Measurements from ENCODE around the gene PRUNE1. TPM values are rescaled to one million over a fixed set of nuclear protein-coding genes. Genes with fewer than 3 reads are reported as not detected.

PRUNE1 gene
- total RNA-seq, 4 donors from 2014 or later, result 24.0 to 35.6 (median 29.1) TPM

- ATAC-seq (no peak), DNase-seq (no peak)
- Histone ChIP-seq H3K4me3 (peak overlapping the region; percentile 56 to 68 (median 65)), H3K9me3 (no peaks in the 10 kb centered on the region), H3K36me3 (peaks cover 0 to 17% of the 10 kb centered on the region in 2 donors), H3K27ac (peak overlapping the region; percentile 89 to 95 (median 94)), H3K27me3 (no peaks in the 10 kb centered on the region), H3K4me1 (peaks cover 63 to 67% of the 10 kb centered on the region in 2 donors)
- intact Hi-C loops (cut with DNase I; ENCODE audit: low total_unique reads), result loop anchor here (5.0 to 10.0 kb wide), 6 partner anchors 34 to 444 kb away; partner anchors contain the start of genes CDC42SE1, CERS2, ENSA and PSMD4
- in situ Hi-C loops (cut with MboI; ENCODE audit: low sequenced_read_pairs in 4 of 4), result no loop called here
- TF ChIP-seq POLR2A (IDR thresholded peaks at IDR 0.05), result no peak
- TF ChIP-seq CTCF (IDR thresholded peaks at IDR 0.05 in 4 of 5, conservative IDR thresholded peaks at IDR 0.05 in 1 of 5), result no peak
These were observed 2.4 kb upstream of the PRUNE1 start for GRCh38 chr1:151005729-151006319.

- Histone ChIP-seq H3K36me3 (peaks cover 0 to 10% of the 10 kb centered on the region in 2 donors), H3K27me3 (no peaks in the 10 kb centered on the region), H3K4me3 (peak within 1 kb of the TSS; percentile 60 to 91 (median 86)), H3K4me1 (peaks cover 63 to 72% of the 10 kb centered on the region in 2 donors), H3K9me3 (no peaks in the 10 kb centered on the region), H3K27ac (peak within 1 kb of the TSS; percentile 89 to 95 (median 94))
- ATAC-seq, result peak; percentile 81 to 83
- in situ Hi-C loops (cut with MboI; ENCODE audit: low sequenced_read_pairs in 4 of 4), result no loop called here
- intact Hi-C loops (cut with DNase I; ENCODE audit: low total_unique reads), result loop anchor here (5.0 to 10.0 kb wide), 6 partner anchors 34 to 444 kb away; partner anchors contain the start of genes CDC42SE1, CERS2, ENSA and PSMD4
- TF ChIP-seq CTCF (IDR thresholded peaks at IDR 0.05 in 4 of 5, conservative IDR thresholded peaks at IDR 0.05 in 1 of 5), result peak; percentile 18 to 67 (median 38)
- peak; percentile 64 to 70 for TF ChIP-seq POLR2A (IDR thresholded peaks at IDR 0.05)
- DNase-seq, result peak; percentile 63 to 76
These were observed 1.8 kb upstream of the PRUNE1 start, which contains the start of gene MINDY1 for GRCh38 chr1:151006327-151007052. Gene MINDY1 (minus strand): TSS chr1:151006902. CDS start chr1:151002617, 4,285 bp downstream.

GRCh38 chr1:151007853-151008243 lies 401 bp upstream of the PRUNE1 start:
- ATAC-seq, result no peak
- TF ChIP-seq CTCF (IDR thresholded peaks at IDR 0.05 in 4 of 5, conservative IDR thresholded peaks at IDR 0.05 in 1 of 5) (no peak), POLR2A (IDR thresholded peaks at IDR 0.05) (no peak)
- in situ Hi-C loops (cut with MboI; ENCODE audit: low sequenced_read_pairs in 4 of 4) (no loop called here), intact Hi-C loops (cut with DNase I; ENCODE audit: low total_unique reads) (loop anchor here (5.0 to 10.0 kb wide), 6 partner anchors 36 to 446 kb away; partner anchors contain the start of genes CDC42SE1, CERS2, ENSA and PSMD4)
- Histone ChIP-seq H3K27ac (peak overlapping the region; percentile 89 to 95 (median 94)), H3K27me3 (no peaks in the 10 kb centered on the region), H3K9me3 (no peaks in the 10 kb centered on the region), H3K4me3 (peak overlapping the region; percentile 60 to 91 (median 86)), H3K4me1 (peaks cover 57 to 66% of the 10 kb centered on the region in 2 donors), H3K36me3 (peaks cover 0 to 1% of the 10 kb centered on the region in 2 donors)
- no peak for DNase-seq

- H3K4me3 ChIP-seq, result peak overlapping the region; percentile 60 to 91 (median 86)
- H3K27me3 ChIP-seq, result no peaks in the 10 kb centered on the region
- peaks cover 45 to 54% of the 10 kb centered on the region in 2 donors for H3K4me1 ChIP-seq
- TF ChIP-seq CTCF (IDR thresholded peaks at IDR 0.05 in 4 of 5, conservative IDR thresholded peaks at IDR 0.05 in 1 of 5) (no peak), POLR2A (IDR thresholded peaks at IDR 0.05) (no peak)
- no peak for ATAC-seq
- peak overlapping the region; percentile 89 to 95 (median 94) for H3K27ac ChIP-seq
- in situ Hi-C loops (cut with MboI; ENCODE audit: low sequenced_read_pairs in 4 of 4), result no loop called here
- H3K9me3 ChIP-seq, result no peaks in the 10 kb centered on the region
- DNase-seq, result no peak
- peaks cover 0 to 10% of the 10 kb centered on the region in 2 donors for H3K36me3 ChIP-seq
- intact Hi-C loops (cut with DNase I; ENCODE audit: low total_unique reads), result loop anchor here (5.0 to 10.0 kb wide), 6 partner anchors 37 to 447 kb away; partner anchors contain the start of genes CDC42SE1, CERS2, ENSA and PSMD4
These were observed 948 bp downstream of the PRUNE1 start for GRCh38 chr1:151009206-151009587.

Measured in gastrocnemius medialis (tissue), 4 donors.